Cardiac fibroblast (primary cell): ENCODE results near the gene ZNRF2.
"Not testable (repeated sequence)": the region's sequence is repeated elsewhere in the genome, so short reads cannot be mapped to it uniquely, and the experiment has no call there.

Experiments used
- DNase-seq, 2 donors: peaks; one replicate each; pipeline versions ENCODE4 v3.0.0 to v3.0.0-alpha.2; 2010; ENCODE audit warnings: low read depth in 2 of 2
- H3K4me3 ChIP-seq, 2 donors: replicated peaks in 1 of 2; 1 replicate in 1 of 2; 2 replicates in 1 of 2; pipeline ENCODE4 v1.5.1; 2011; ENCODE audit warnings: low read depth in 2 of 2, low read length in 2 of 2, mild to moderate bottlenecking in 2 of 2, moderate library complexity in 1 of 2
- CTCF ChIP-seq: IDR thresholded peaks from one replicate; pipeline ENCODE4 v1.5.1; 2011; ENCODE audit warnings: low read depth, mild to moderate bottlenecking, low read length, inconsistent platforms

The ZNRF2 gene

GRCh38 chr7:30379131-30379530, 94.7 kb downstream of the ZNRF2 start:
- H3K4me3 ChIP-seq = no peak overlapping the region
- no peak for TF ChIP-seq CTCF
- no peak for DNase-seq

GRCh38 chr7:30379741-30380140, 95.3 kb downstream of the ZNRF2 start:
- no peak overlapping the region for H3K4me3 ChIP-seq
- no peak for DNase-seq
- TF ChIP-seq CTCF = no peak

GRCh38 chr7:30380294-30380693, 95.9 kb downstream of the ZNRF2 start:
- H3K4me3 ChIP-seq = no peak overlapping the region
- no peak for DNase-seq
- no peak for TF ChIP-seq CTCF

- not testable (repeated sequence) for H3K4me3 ChIP-seq, DNase-seq
Measured at GRCh38 chr7:30380824-30381223, 96.4 kb downstream of the ZNRF2 start.

- H3K4me3 ChIP-seq = no peak overlapping the region
- DNase-seq = no peak
- TF ChIP-seq CTCF = no peak
Measured at GRCh38 chr7:30382607-30383006, 98.2 kb downstream of the ZNRF2 start.

GRCh38 chr7:30389791-30390190, 105.4 kb downstream of the ZNRF2 start:
- no peak for TF ChIP-seq CTCF
- DNase-seq = no peak
- H3K4me3 ChIP-seq = no peak overlapping the region

- H3K4me3 ChIP-seq = no peak overlapping the region
- no peak for TF ChIP-seq CTCF
- no peak for DNase-seq
Measured at GRCh38 chr7:30390736-30391636, 106.6 kb downstream of the ZNRF2 start.
